OCI-LY3 (cell line): ENCODE data around the gene CCDC12.
"Not testable (repeated sequence)": the region's sequence is repeated elsewhere in the genome, so short reads cannot be mapped to it uniquely, and the experiment has no call there.

ENCODE experiments used
- H2AFZ ChIP-seq: fragments of 200-600, 300-600 bp; shearing (Covaris generic); 2 replicates; pipeline ENCODE4 v1.6.0; 2014; ENCODE audit warnings: antibody characterized with exemption, low read depth, low read length
- H3K27ac ChIP-seq: fragments of 200-600, 300-600 bp; sonication (generic); 2 replicates; pipeline ENCODE4 v1.5.1; 2014; ENCODE audit warnings: mild to moderate bottlenecking, low read length, moderate library complexity, mixed read lengths
- H3K27me3 ChIP-seq: fragments of 200-600, 300-600 bp; sonication (generic); 2 replicates; pipeline ENCODE4 v1.6.1; 2014; ENCODE audit warnings: low read depth, low read length, mixed read lengths
- H3K36me3 ChIP-seq: fragments of 200-600, 300-600 bp; sonication (generic); replicated peaks from 2 replicates; pipeline ENCODE3; 2014; ENCODE audit warnings: low read depth, low read length, mixed read lengths
- H3K4me1 ChIP-seq: fragments of 300-600, 200-600 bp; sonication (generic); 2 replicates; pipeline ENCODE4 v1.6.1; 2014; ENCODE audit warnings: low read length, mixed read lengths
- H3K4me2 ChIP-seq: fragments of 200-600, 300-600 bp; sonication (generic); 2 replicates; pipeline ENCODE4 v1.6.1; 2014; ENCODE audit warnings: low read length, mixed read lengths
- H3K4me3 ChIP-seq: fragments of 300-600, 200-600 bp; sonication (generic); 2 replicates; pipeline ENCODE4 v1.5.1; 2014; ENCODE audit warnings: antibody characterized with exemption, mild to moderate bottlenecking, low read length, moderate library complexity
- H3K79me2 ChIP-seq: fragments of 300-600, 200-600 bp; shearing (Covaris generic); 2 replicates; pipeline ENCODE4 v1.6.1; 2014; ENCODE audit warnings: mild to moderate bottlenecking, low read length, mixed read lengths
- H3K9ac ChIP-seq: fragments of 300-600, 200-600 bp; shearing (Covaris generic); 2 replicates; pipeline ENCODE4 v1.6.0; 2014; ENCODE audit warnings: mild to moderate bottlenecking, low read length, moderate library complexity
- H3K9me3 ChIP-seq: fragments of 200-600, 300-600 bp; shearing (Covaris generic); 2 replicates; pipeline ENCODE4 v1.6.1; 2014; ENCODE audit warnings: low read length, mixed read lengths; ENCODE audit not compliant: insufficient read depth
- H4K20me1 ChIP-seq: fragments of 200-600, 300-600 bp; sonication (generic); 2 replicates; pipeline ENCODE4 v1.6.1; 2016; ENCODE audit warnings: low read length, mixed read lengths; ENCODE audit not compliant: insufficient read depth
- CTCF ChIP-seq: fragments of 200-600, 300-600 bp; sonication (generic); IDR thresholded peaks from 2 replicates; pipeline ENCODE4 v1.5.1; 2014; ENCODE audit warnings: antibody characterized with exemption, low read length, low read depth
- EZH2phosphoT487 ChIP-seq: fragments of 200-600 bp; shearing (Covaris generic); IDR thresholded peaks from 2 replicates; pipeline ENCODE4 v1.6.1; 2018; ENCODE audit warnings: antibody characterized with exemption, mixed run types, low read depth

The CCDC12 gene

GRCh38 chr3:46915297-46915822 is 61.2 kb downstream of the CCDC12 start:
- no peak overlapping the region for H2AFZ ChIP-seq
- H3K4me2 ChIP-seq, result no peak overlapping the region
- no peak overlapping the region for H3K9ac ChIP-seq
- no peak overlapping the region for H3K27ac ChIP-seq
- peaks cover 55% of the 10 kb centered on the region for H3K36me3 ChIP-seq
- no peaks in the 10 kb centered on the region for H3K79me2 ChIP-seq
- no peak overlapping the region for H3K4me3 ChIP-seq
- peaks cover 9% of the 10 kb centered on the region; the same call in 1 of the 2 replicates for H3K9me3 ChIP-seq
- no peaks in the 10 kb centered on the region for H3K4me1 ChIP-seq
- H3K27me3 ChIP-seq, result no peaks in the 10 kb centered on the region
- no peaks in the 10 kb centered on the region for H4K20me1 ChIP-seq
- TF ChIP-seq CTCF (no peak), EZH2phosphoT487 (no peak)

GRCh38 chr3:46914849-46915248 is 61.7 kb downstream of the CCDC12 start:
- TF ChIP-seq CTCF (no peak), EZH2phosphoT487 (no peak)
- Histone ChIP-seq H3K4me2 (no peak overlapping the region), H2AFZ (no peak overlapping the region), H3K27me3 (no peaks in the 10 kb centered on the region), H3K9me3 (peaks cover 9% of the 10 kb centered on the region; the same call in 1 of the 2 replicates), H3K9ac (no peak overlapping the region), H3K27ac (no peak overlapping the region), H3K4me3 (no peak overlapping the region), H4K20me1 (no peaks in the 10 kb centered on the region), H3K79me2 (no peaks in the 10 kb centered on the region), H3K36me3 (peaks cover 50% of the 10 kb centered on the region), H3K4me1 (peaks cover under 1% of the 10 kb centered on the region; the same call in 1 of the 2 replicates)

- Histone ChIP-seq H3K4me3 (no peak overlapping the region), H3K79me2 (no peaks in the 10 kb centered on the region), H3K27ac (no peak overlapping the region), H3K36me3 (peaks cover 39% of the 10 kb centered on the region), H3K9ac (no peak overlapping the region), H3K27me3 (no peaks in the 10 kb centered on the region), H2AFZ (no peak overlapping the region), H3K9me3 (peaks cover 9% of the 10 kb centered on the region; the same call in 1 of the 2 replicates), H3K4me1 (peaks cover 7% of the 10 kb centered on the region; the same call in 1 of the 2 replicates), H3K4me2 (no peak overlapping the region), H4K20me1 (no peaks in the 10 kb centered on the region)
- no peak for TF ChIP-seq CTCF
- no peak for TF ChIP-seq EZH2phosphoT487
Observed at GRCh38 chr3:46913644-46914043, 62.9 kb downstream of the CCDC12 start.

- Histone ChIP-seq H3K9ac (no peak overlapping the region), H3K79me2 (no peaks in the 10 kb centered on the region), H3K9me3 (peaks cover 5% of the 10 kb centered on the region; the same call in 1 of the 2 replicates), H3K36me3 (peaks cover 32% of the 10 kb centered on the region), H3K4me3 (no peak overlapping the region), H2AFZ (no peak overlapping the region), H3K27ac (no peak overlapping the region), H3K4me1 (peaks cover 7% of the 10 kb centered on the region; the same call in 1 of the 2 replicates), H3K4me2 (no peak overlapping the region), H4K20me1 (no peaks in the 10 kb centered on the region), H3K27me3 (no peaks in the 10 kb centered on the region)
- TF ChIP-seq CTCF, result no peak
- TF ChIP-seq EZH2phosphoT487, result no peak
Observed at GRCh38 chr3:46912986-46913385, 63.6 kb downstream of the CCDC12 start.

GRCh38 chr3:46910914-46911313 is 65.6 kb downstream of the CCDC12 start:
- H3K36me3 ChIP-seq, result peaks cover 14% of the 10 kb centered on the region
- H3K9ac ChIP-seq, H3K9me3 ChIP-seq, H3K27ac ChIP-seq, H3K4me1 ChIP-seq, H3K79me2 ChIP-seq, H2AFZ ChIP-seq, H3K4me2 ChIP-seq, H3K27me3 ChIP-seq, H3K4me3 ChIP-seq, H4K20me1 ChIP-seq: not testable (repeated sequence)
